ENCODE data around the gene ATP13A3.

GRCh38 chr3:194446754-194447153, 40.0 kb downstream of the ATP13A3 start:
- TF ChIP-seq CTCF (IDR thresholded peaks at IDR 0.05; ENCODE audit: low read length) = no peak
- no peak for TF ChIP-seq EZH2 (IDR thresholded peaks at IDR 0.05; ENCODE audit: borderline replicate concordance, low read length)
